B cell (primary cell): ENCODE data around the gene LRRC8E.
"Not testable (repeated sequence)": the region's sequence is repeated elsewhere in the genome, so short reads cannot be mapped to it uniquely, and the experiment has no call there.

Source experiments
- CTCF ChIP-seq: fragments of 200-600 bp; IDR thresholded peaks from one replicate; pipeline ENCODE4 v1.8.0; 2022; ENCODE audit warnings: antibody characterized with exemption, mild to moderate bottlenecking
- EZH2 ChIP-seq: IDR thresholded peaks from 2 replicates; pipeline ENCODE4 v1.6.1; 2012; ENCODE audit warnings: borderline replicate concordance, low read depth, mild to moderate bottlenecking, moderate library complexity, low read length; ENCODE audit not compliant: insufficient read depth, poor library complexity, severe bottlenecking

- not testable (repeated sequence) for TF ChIP-seq CTCF, EZH2
Observed at GRCh38 chr19:7930030-7930429, 41.7 kb downstream of the LRRC8E start.
